Heart left ventricle (tissue), 16 donors: ENCODE measurements around the gene ACTR5. TPM values are rescaled to one million over a fixed set of nuclear protein-coding genes. Genes with fewer than 3 reads are reported as not detected.

Experiments
- ATAC-seq, 4 donors: fragments of 200-7000 bp; cut with Tn5 transposase; one replicate each; pipeline ENCODE4 v1.9.1; 2020 to 2022; ENCODE audit warnings: moderate library complexity in 4 of 4, mild to moderate bottlenecking in 3 of 4, moderate number of reproducible peaks in 1 of 4
- DNase-seq, 5 donors: peaks; one replicate each; pipeline ENCODE4 v3.0.0-alpha.2; 2020
- H3K27ac ChIP-seq, 12 donors: fragments of 200-600 bp; sonication (generic) in 4 of 12; one replicate each; pipeline versions ENCODE4 v1.5.0 to v1.8.0; 2016 to 2022; ENCODE audit warnings: mild to moderate bottlenecking in 2 of 12
- H3K27me3 ChIP-seq, 9 donors: fragments of 200-600 bp; sonication (generic) in 2 of 9; one replicate each; pipeline versions ENCODE4 v1.5.1 to v1.8.0; 2016 to 2022; ENCODE audit warnings: mild to moderate bottlenecking in 3 of 9
- H3K36me3 ChIP-seq, 9 donors: fragments of 200-600 bp; sonication (generic) in 2 of 9; one replicate each; pipeline versions ENCODE4 v1.5.0 to v1.8.0; 2018 to 2022; ENCODE audit warnings: mild to moderate bottlenecking in 2 of 9
- H3K4me1 ChIP-seq, 12 donors: fragments of 200-600 bp; sonication (generic) in 4 of 12; one replicate each; pipeline versions ENCODE4 v1.5.0 to v1.8.0; 2016 to 2022; ENCODE audit warnings: mild to moderate bottlenecking in 3 of 12
- H3K4me3 ChIP-seq, 12 donors: fragments of 200-600 bp; sonication (generic) in 4 of 12; one replicate each; pipeline versions ENCODE4 v1.5.0 to v1.8.0; 2017 to 2022; ENCODE audit warnings: mild to moderate bottlenecking in 9 of 12, moderate library complexity in 4 of 12
- H3K9me3 ChIP-seq, 12 donors: fragments of 200-600 bp; sonication (generic) in 4 of 12; one replicate each; pipeline versions ENCODE4 v1.5.0 to v1.8.0; 2016 to 2022; ENCODE audit warnings: mild to moderate bottlenecking in 1 of 12
- CTCF ChIP-seq, 12 donors: fragments of 200-600 bp; sonication (generic) in 4 of 12; IDR thresholded peaks; one replicate each; pipeline versions ENCODE4 v1.5.0 to v1.8.0; 2018 to 2022; ENCODE audit warnings: antibody characterized with exemption in 12 of 12, mild to moderate bottlenecking in 5 of 12
- POLR2A ChIP-seq, 2 donors: fragments of 450-650 bp; IDR thresholded peaks; one replicate each; pipeline ENCODE4 v1.6.1; 2017; ENCODE audit warnings: antibody characterized with exemption in 2 of 2, mild to moderate bottlenecking in 2 of 2, moderate library complexity in 2 of 2
- WGBS, 4 donors: extraction: QIAGEN DNeasy Blood & Tissue Kit in 2 of 4; methylation state at CpG; one replicate each; pipeline versions ENCODE4 v1.1.5 to v1.1.7; 2013 to 2018; 5-methylcytosine and 5-hydroxymethylcytosine counted together
- intact Hi-C, 10 donors: fragments of 100-400 bp; cut with DNase I; formaldehyde crosslinking; loops; one replicate each; pipeline versions ENCODE4 v1.11.1 to v1.14.2; 2022
- long read RNA-seq, 3 donors: library from polyadenylated mRNA; unstranded; transcript quantifications; one replicate each; pipeline ENCODE4 v2.0.0, GENCODE V29; 2020 to 2021
- polyA plus RNA-seq, 2 donors: library from polyadenylated mRNA; stranded (reverse); fragments of 200-250 nt; gene quantifications; one replicate each; pipeline ENCODE4 v1.2.3, GENCODE V29; 2013
- total RNA-seq, 9 donors: library from RNA; depleted of rRNA in 2 of 9; stranded (reverse); fragments of >200 nt in 2 of 9; fragmentation: NEBNext Ultra II Directional in 3 of 9; extraction: Animal tissue kit (Norgen Biotek cat#: 25700) in 3 of 9; gene quantifications; one replicate each; pipeline versions ENCODE4 v1.1.0 to v1.2.4, GENCODE V29; 2016 to 2023
- donor health status: ischemic (EF 13 %, LVEDD 7.1; RV severe dilation, severe dysfunction).
- donor health status: healthy with polysubstance abuse.
- donor health status: DM: no; HTN: yes; CAD: no.
- donor health status: DM: no; HTN: no; CAD: no.
- donor health status: ischemic (EF 25% LVEDD 6.9; RV normal size, moderate dysfunction).
- donor health status: ischemic (EF 25% LVEDD 5.7; RV mildly dilated, moderate dysfunction).
- donor health status: healthy.
- donor health status: DM: yes; HTN: yes; CAD: no.
- donor health status: ischemic (EF 35%, LVEDD 5.7; RV mildly dilated, moderate dysfunction).
- donor health status: nonischemic (EF 11% LVEDD 7.7; RV severe dilation, severe dysfunction).
- donor health status: DM: yes; HTN: yes; CAD: no.
- donor health status: PGD.
- donor health status: ischemic (EF 29% LVEDD 5.4; RV normal size, mild dysfunction).
- donor health status: nonischemic (EF 23%, LVEDD 6.1; RV moderate dilation, normal function).

Gene ACTR5
- total RNA-seq, result 1 to 10 TPM; 2.3 to 4.1 (median 3.5) TPM
- polyA plus RNA-seq, result 1 to 10 TPM; 2.4 to 6.4 TPM
- long read RNA-seq, donor 1, transcript ACTR5-201 (9 exons, 2,565 nt), result major isoform, 9 of 11 reads
- long read RNA-seq, donor 1, partial matches to known transcripts, result 2 of 11 reads
- long read RNA-seq, donor 1, other reads (novel, unspliced or antisense), result 0 of 11 reads
- long read RNA-seq, donor 2, transcript ACTR5-201 (9 exons, 2,565 nt), result major isoform, 36 of 40 reads
- long read RNA-seq, donor 2, partial matches to known transcripts, result 1 of 40 reads
- long read RNA-seq, donor 2, other reads (novel, unspliced or antisense), result 3 of 40 reads
- long read RNA-seq, donor 3, transcript ACTR5-201 (9 exons, 2,565 nt), result major isoform, 11 of 18 reads
- long read RNA-seq, donor 3, partial matches to known transcripts, result 3 of 18 reads
- long read RNA-seq, donor 3, other reads (novel, unspliced or antisense), result 4 of 18 reads

- H3K9me3 ChIP-seq, result no peaks in the 10 kb centered on the region
- H3K36me3 ChIP-seq, result peaks cover 0 to 32% (median 13%) of the 10 kb centered on the region in 9 donors
- H3K4me1 ChIP-seq, result peaks cover 4 to 17% (median 13%) of the 10 kb centered on the region in 12 donors
- peak; percentile 93 to 98 (median 94) for DNase-seq
- H3K27me3 ChIP-seq, result peaks cover 0 to 8% (median 0%) of the 10 kb centered on the region in 9 donors
- 0 to 1% (median 0%) methylated on average over 25 to 84 of the region's 84 CpGs for WGBS, 4 donors
- peak; percentile 97 to 100 (median 98) for ATAC-seq
- peak within 1 kb of the TSS; percentile 58 to 99 (median 82) for H3K4me3 ChIP-seq
- intact Hi-C loops, result no loop called here
- peak within 1 kb of the TSS; percentile 14 to 93 (median 82) for H3K27ac ChIP-seq
- no peak for TF ChIP-seq CTCF (IDR thresholded peaks at IDR 0.05)
- TF ChIP-seq POLR2A (IDR thresholded peaks at IDR 0.05), result peak in 1 of 2 donors; percentile 60
Observed at GRCh38 chr20:38748097-38748860, at the start of gene ACTR5. Gene ACTR5 (plus strand): TSS chr20:38748460. CDS start chr20:38748479, 19 bp downstream.

GRCh38 chr20:38698541-38698940 is 49.7 kb upstream of the ACTR5 start:
- Histone ChIP-seq H3K36me3 (no peaks in the 10 kb centered on the region), H3K4me1 (no peaks in the 10 kb centered on the region), H3K4me3 (no peak overlapping the region), H3K27me3 (peaks cover 0 to 35% (median 3%) of the 10 kb centered on the region in 9 donors), H3K9me3 (no peaks in the 10 kb centered on the region), H3K27ac (no peak overlapping the region)
- DNase-seq (no peak), ATAC-seq (no peak)
- intact Hi-C loops, result no loop called here
- 78 to 84% (median 82%) methylated on average over 15 of the region's 15 CpGs for WGBS, 4 donors
- TF ChIP-seq CTCF (IDR thresholded peaks at IDR 0.05) (no peak), POLR2A (IDR thresholded peaks at IDR 0.05) (no peak)

- ATAC-seq, result no peak
- Histone ChIP-seq H3K9me3 (no peaks in the 10 kb centered on the region), H3K27ac (no peak overlapping the region), H3K4me3 (no peak overlapping the region), H3K36me3 (no peaks in the 10 kb centered on the region), H3K27me3 (peaks cover 0 to 43% (median 9%) of the 10 kb centered on the region in 9 donors), H3K4me1 (no peaks in the 10 kb centered on the region)
- intact Hi-C loops, result no loop called here
- DNase-seq, result no peak
- TF ChIP-seq CTCF (IDR thresholded peaks at IDR 0.05) (no peak), POLR2A (IDR thresholded peaks at IDR 0.05) (no peak)
- WGBS, 4 donors, result 44 to 47% (median 46%) methylated on average over 4 of the region's 4 CpGs
Observed at GRCh38 chr20:38700141-38700540, 48.1 kb upstream of the ACTR5 start.

DNA sequence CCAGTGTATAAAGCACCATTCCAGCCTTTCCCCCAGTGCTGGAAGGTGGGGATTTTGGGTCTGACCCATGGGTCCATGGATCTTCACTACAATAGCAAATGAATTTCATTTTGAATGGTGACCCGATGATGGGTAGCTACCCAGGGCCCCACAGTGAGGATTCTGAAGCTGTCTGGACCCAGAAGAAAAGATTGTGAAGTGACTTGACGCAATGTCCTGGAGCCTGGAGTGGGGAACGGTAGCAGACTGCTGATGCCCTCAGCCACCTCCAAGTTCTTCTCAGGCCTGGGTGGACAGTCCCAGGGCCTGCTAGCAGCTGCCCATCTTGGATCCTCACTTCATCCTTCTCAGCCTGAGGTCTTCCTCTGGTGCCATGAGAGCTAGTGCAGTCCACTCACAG is 47.3 kb upstream of the ACTR5 start:
- no peaks in the 10 kb centered on the region for H3K4me1 ChIP-seq
- H3K27ac ChIP-seq, result no peak overlapping the region
- no peak for TF ChIP-seq POLR2A (IDR thresholded peaks at IDR 0.05)
- TF ChIP-seq CTCF (IDR thresholded peaks at IDR 0.05), result no peak
- no peak for DNase-seq
- ATAC-seq, result no peak
- 67 to 85% (median 78%) methylated on average over 3 of the region's 3 CpGs for WGBS, 4 donors
- H3K9me3 ChIP-seq, result no peaks in the 10 kb centered on the region
- intact Hi-C loops, result no loop called here
- H3K4me3 ChIP-seq, result no peak overlapping the region
- no peaks in the 10 kb centered on the region for H3K36me3 ChIP-seq
- peaks cover 0 to 51% (median 12%) of the 10 kb centered on the region in 9 donors for H3K27me3 ChIP-seq
